Neural cell (in vitro differentiated cells): ENCODE data around the gene ENPP7. TPM values are rescaled to one million over a fixed set of nuclear protein-coding genes. Genes with fewer than 3 reads are reported as not detected.

Experiments used
- H2AFZ ChIP-seq: fragments of 200-600, 300-800 bp; sonication (generic), shearing (Covaris generic); 2 replicates; pipeline ENCODE4 v1.6.0; 2014; ENCODE audit warnings: low read depth, mild to moderate bottlenecking, antibody characterized with exemption, low read length, moderate library complexity
- H3F3A ChIP-seq: fragments of 200-600 bp; shearing (Covaris generic); 2 replicates; pipeline ENCODE4 v1.6.1; 2016; ENCODE audit warnings: mild to moderate bottlenecking, moderate library complexity, mixed read lengths, antibody characterized with exemption, low read length; ENCODE audit not compliant: insufficient read depth, poor library complexity, severe bottlenecking
- H3K27ac ChIP-seq: fragments of 200-600, 300-800 bp; sonication (generic), shearing (Covaris generic); 2 replicates; pipeline ENCODE4 v1.5.1; 2014; ENCODE audit warnings: mild to moderate bottlenecking, low read length, moderate library complexity
- H3K27me3 ChIP-seq: fragments of 300-800, 200-600 bp; sonication (generic), shearing (Covaris generic); 2 replicates; pipeline ENCODE4 v1.6.0; 2014; ENCODE audit warnings: mild to moderate bottlenecking, low read depth, low read length, moderate library complexity; ENCODE audit not compliant: insufficient read depth
- H3K36me3 ChIP-seq: fragments of 300-800, 200-600 bp; sonication (generic), shearing (Covaris generic); 2 replicates; pipeline ENCODE4 v1.5.1; 2014; ENCODE audit warnings: mild to moderate bottlenecking, antibody characterized with exemption, low read length, moderate library complexity; ENCODE audit not compliant: insufficient read depth
- H3K4me2 ChIP-seq: fragments of 300-800, 200-600 bp; sonication (generic), shearing (Covaris generic); 2 replicates; pipeline ENCODE4 v1.6.0; 2014; ENCODE audit warnings: mild to moderate bottlenecking, low read length
- H3K4me3 ChIP-seq: fragments of 300-800, 200-600 bp; sonication (generic), shearing (Covaris generic); 2 replicates; pipeline ENCODE4 v1.5.1; 2014; ENCODE audit warnings: mild to moderate bottlenecking, low read length, moderate library complexity
- H3K79me2 ChIP-seq: fragments of 200-600 bp; shearing (Covaris generic); replicated peaks from 2 replicates; pipeline ENCODE4 v1.6.0; 2014; ENCODE audit warnings: mild to moderate bottlenecking, low read length, moderate library complexity; ENCODE audit not compliant: insufficient read depth
- H3K9ac ChIP-seq: fragments of 300-800, 200-600 bp; sonication (generic), shearing (Covaris generic); 2 replicates; pipeline ENCODE4 v1.6.1; 2016; ENCODE audit warnings: mild to moderate bottlenecking, low read length, mixed read lengths
- H3K9me2 ChIP-seq: fragments of 200-600 bp; shearing (Covaris generic); 2 replicates; pipeline ENCODE4 v1.6.1; 2016; ENCODE audit warnings: mild to moderate bottlenecking, low read length, mixed read lengths; ENCODE audit not compliant: insufficient read depth
- H3K9me3 ChIP-seq: fragments of 200-600, 300-800 bp; sonication (generic), shearing (Covaris generic); 2 replicates; pipeline ENCODE4 v1.6.1; 2016; ENCODE audit warnings: mild to moderate bottlenecking, mixed run types, low read length, moderate library complexity, mixed read lengths
- H4K20me1 ChIP-seq: fragments of 200-600 bp; shearing (Covaris generic); 2 replicates; pipeline ENCODE4 v1.6.1; 2016; ENCODE audit warnings: mild to moderate bottlenecking, mixed run types; ENCODE audit not compliant: insufficient read depth
- CTCF ChIP-seq: fragments of 450-650 bp; IDR thresholded peaks from 2 replicates; pipeline ENCODE4 v1.5.1; 2014; ENCODE audit warnings: antibody characterized with exemption, mild to moderate bottlenecking, moderate library complexity; ENCODE audit not compliant: poor library complexity, severe bottlenecking
- EP300 ChIP-seq: fragments of 450-650 bp; conservative IDR thresholded peaks from 2 replicates; pipeline ENCODE4 v1.6.1; 2014; ENCODE audit warnings: antibody characterized with exemption, mild to moderate bottlenecking, moderate library complexity; ENCODE audit not compliant: poor library complexity, severe bottlenecking
- EZH2 ChIP-seq: fragments of 200-600, 300-800 bp; shearing (Covaris generic), sonication (generic); IDR thresholded peaks from 2 replicates; pipeline ENCODE4 v1.6.1; 2014; ENCODE audit warnings: antibody characterized with exemption, low read length, borderline replicate concordance, mild to moderate bottlenecking; ENCODE audit not compliant: insufficient read depth, poor library complexity, severe bottlenecking
- MXI1 ChIP-seq: fragments of 450-650 bp; conservative IDR thresholded peaks from 2 replicates; pipeline ENCODE4 v1.6.1; 2014; ENCODE audit warnings: antibody characterized with exemption, mild to moderate bottlenecking; ENCODE audit not compliant: poor library complexity, severe bottlenecking
- POLR2AphosphoS5 ChIP-seq: IDR thresholded peaks from 2 replicates; pipeline ENCODE4 v1.6.1; 2012
- RAD21 ChIP-seq: fragments of 450-650 bp; conservative IDR thresholded peaks from 2 replicates; pipeline ENCODE4 v1.6.1; 2014; ENCODE audit warnings: antibody characterized with exemption, mild to moderate bottlenecking, moderate library complexity
- REST ChIP-seq: IDR thresholded peaks from 2 replicates; pipeline ENCODE4 v1.6.1; 2012; ENCODE audit warnings: borderline replicate concordance
- SMC3 ChIP-seq: fragments of 450-650 bp; conservative IDR thresholded peaks from 2 replicates; pipeline ENCODE4 v1.6.1; 2014; ENCODE audit warnings: antibody characterized with exemption, mild to moderate bottlenecking, moderate library complexity; ENCODE audit not compliant: poor library complexity
- TAF1 ChIP-seq: IDR thresholded peaks from 2 replicates; pipeline ENCODE4 v1.6.1; 2012; ENCODE audit warnings: low read depth
- polyA plus RNA-seq: library from polyadenylated mRNA; depleted of rRNA; stranded (reverse); fragments of >200 nt; gene quantifications from 2 replicates; pipeline ENCODE4 v1.2.3, GENCODE V29; 2014

ENPP7 gene
- polyA plus RNA-seq, 1 donor from 2014 or later = not detected

DNA sequence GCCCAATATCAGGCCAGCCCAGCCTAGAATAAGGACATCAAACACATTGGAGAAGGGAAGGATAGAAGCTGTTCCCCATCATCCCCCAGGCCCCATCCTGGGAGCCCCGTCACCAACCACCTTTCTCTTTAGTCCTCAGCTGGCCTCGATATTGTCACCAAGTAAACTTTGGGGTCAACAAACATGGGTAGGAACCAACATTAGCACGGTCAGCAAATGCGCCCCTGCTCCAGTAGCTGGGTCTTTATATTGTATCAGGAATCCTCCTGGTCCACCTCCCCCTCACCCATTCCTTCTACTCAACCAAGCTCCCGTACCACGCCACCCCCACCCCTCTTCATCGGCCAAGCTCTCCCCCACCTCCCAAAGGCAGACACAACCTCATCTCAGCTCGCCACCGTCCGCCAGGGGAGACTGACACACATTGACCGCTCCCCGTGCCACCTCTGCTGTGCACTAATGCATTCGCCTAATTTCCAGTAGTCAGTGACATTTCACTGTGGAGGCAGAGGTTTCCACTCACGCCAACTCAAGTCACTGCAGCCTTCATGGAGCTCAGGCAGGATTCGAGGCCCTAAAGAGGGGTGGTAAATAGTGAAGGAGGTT, 26.5 kb downstream of the ENPP7 start:
- no peak overlapping the region for H3K27ac ChIP-seq
- no peak overlapping the region for H3K9ac ChIP-seq
- no peaks in the 10 kb centered on the region for H3K27me3 ChIP-seq
- no peaks in the 10 kb centered on the region for H3K9me2 ChIP-seq
- no peak overlapping the region for H3K4me2 ChIP-seq
- H4K20me1 ChIP-seq = no peaks in the 10 kb centered on the region
- H3K36me3 ChIP-seq = no peaks in the 10 kb centered on the region
- no peak overlapping the region for H2AFZ ChIP-seq
- no peaks in the 10 kb centered on the region for H3K9me3 ChIP-seq
- no peak overlapping the region for H3K4me3 ChIP-seq
- no peaks in the 10 kb centered on the region for H3K79me2 ChIP-seq
- TF ChIP-seq EZH2 = no peak
- no peaks in the 10 kb centered on the region for H3F3A ChIP-seq

- Histone ChIP-seq H3K9ac (no peak overlapping the region), H3K4me2 (no peak overlapping the region), H3K79me2 (no peaks in the 10 kb centered on the region), H3K27ac (no peak overlapping the region), H3K36me3 (no peaks in the 10 kb centered on the region), H3K4me3 (no peak overlapping the region), H3K27me3 (no peaks in the 10 kb centered on the region), H3K9me3 (no peaks in the 10 kb centered on the region), H3K9me2 (no peaks in the 10 kb centered on the region), H2AFZ (no peak overlapping the region), H3F3A (no peaks in the 10 kb centered on the region), H4K20me1 (no peaks in the 10 kb centered on the region)
- TF ChIP-seq RAD21 (no peak), EZH2 (no peak), POLR2AphosphoS5 (no peak)
These were observed 27.5 kb downstream of the ENPP7 start for GRCh38 chr17:79758271-79758670.

- Histone ChIP-seq H3K4me3 (no peak overlapping the region), H3K27me3 (no peaks in the 10 kb centered on the region), H3K4me2 (no peak overlapping the region), H3K27ac (no peak overlapping the region), H3K36me3 (no peaks in the 10 kb centered on the region), H3K9ac (no peak overlapping the region), H3K79me2 (no peaks in the 10 kb centered on the region), H4K20me1 (no peaks in the 10 kb centered on the region), H2AFZ (no peak overlapping the region), H3K9me3 (no peaks in the 10 kb centered on the region), H3F3A (no peaks in the 10 kb centered on the region), H3K9me2 (no peaks in the 10 kb centered on the region)
- TF ChIP-seq REST (no peak), EZH2 (no peak), POLR2AphosphoS5 (no peak), MXI1 (no peak), SMC3 (no peak), EP300 (no peak), CTCF (no peak), RAD21 (no peak), TAF1 (no peak)
These were observed 29.6 kb downstream of the ENPP7 start for GRCh38 chr17:79760197-79760906.
